Measurements from ENCODE around the gene COG2. TPM values are rescaled to one million over a fixed set of nuclear protein-coding genes. Genes with fewer than 3 reads are reported as not detected.

COG2 gene
- total and polyA plus RNA-seq, 2 of the 13 experiments (the other 11 are each of a cell fraction or from before 2014, with no cell fraction given), result 16.8 to 36.3 TPM

DNA sequence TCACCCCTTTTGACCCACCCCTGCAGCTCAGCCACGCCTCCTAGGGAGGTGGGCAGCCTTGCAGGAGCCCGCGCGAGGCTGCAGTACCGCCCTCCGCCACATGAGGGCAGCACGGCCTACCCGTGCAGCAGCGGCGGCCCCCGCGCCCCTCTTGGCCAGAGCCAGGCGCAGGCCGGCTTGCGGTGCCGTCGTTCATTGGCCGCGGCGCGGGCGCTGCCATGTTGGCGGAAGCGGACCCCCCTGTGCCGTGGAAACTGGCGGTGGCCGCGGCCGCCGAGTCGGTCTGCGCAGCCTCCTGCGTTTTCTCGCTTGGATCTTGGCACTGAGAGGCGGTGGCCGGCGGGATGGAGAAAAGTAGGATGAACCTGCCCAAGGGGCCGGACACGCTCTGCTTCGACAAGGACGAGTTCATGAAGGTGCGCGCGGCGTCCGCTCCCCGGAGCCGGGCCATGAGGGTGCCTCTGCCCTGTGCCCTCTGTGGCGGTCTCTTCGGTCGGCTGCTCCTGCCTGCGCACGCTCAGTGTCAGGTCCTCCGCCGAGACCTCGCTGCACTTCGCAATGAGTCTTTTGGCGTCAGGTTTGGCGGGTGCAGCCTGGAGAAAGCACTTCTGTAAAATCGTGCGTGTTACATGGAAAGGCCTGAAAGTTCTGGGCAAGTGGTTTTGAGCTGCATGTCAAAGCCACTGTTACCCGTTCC, at the start of gene COG2 (continued):
- TF ChIP-seq GLI4 (CRISPR knock-in tag; IDR thresholded peaks at IDR 0.05; ENCODE audit: borderline replicate concordance) (peak; percentile 72; the same call in 1 of the 2 replicates), TOPORS (CRISPR knock-in tag; IDR thresholded peaks at IDR 0.05) (no peak), ZNF337 (CRISPR knock-in tag; IDR thresholded peaks at IDR 0.05; ENCODE audit: borderline replicate concordance, low read depth) (peak; percentile 94; the same call in 1 of the 2 replicates), HMGA1 (CRISPR knock-in tag; conservative IDR thresholded peaks at IDR 0.05) (no peak), ZNF792 (CRISPR knock-in tag; IDR thresholded peaks at IDR 0.05) (peak; percentile 26), ZNF12 (CRISPR knock-in tag; IDR thresholded peaks at IDR 0.05) (no peak), HOXA3 (CRISPR knock-in tag; IDR thresholded peaks at IDR 0.05) (peak; percentile 97), IRF2 (CRISPR knock-in tag; IDR thresholded peaks at IDR 0.05) (peak; percentile 92; the same call in 1 of the 2 replicates), NONO (IDR thresholded peaks at IDR 0.05) (no peak), NONO (CRISPR knock-in tag; conservative IDR thresholded peaks at IDR 0.05) (peak; percentile 99), TERF1 (CRISPR knock-in tag; IDR thresholded peaks at IDR 0.05) (no peak), ZNF800 (CRISPR knock-in tag; IDR thresholded peaks at IDR 0.05) (no peak; the same call in 1 of the 2 replicates), ZNF562 (CRISPR knock-in tag; IDR thresholded peaks at IDR 0.05; ENCODE audit: borderline replicate concordance) (no peak), FOSL1 (CRISPR knock-in tag; IDR thresholded peaks at IDR 0.05; ENCODE audit: borderline replicate concordance) (no peak), ZSCAN25 (CRISPR knock-in tag; IDR thresholded peaks at IDR 0.05) (peak; percentile 98), FOXK1 (CRISPR knock-in tag; IDR thresholded peaks at IDR 0.05; ENCODE audit: borderline replicate concordance, low read depth) (peak; percentile 95), CBX2 (IDR thresholded peaks at IDR 0.05; ENCODE audit: low read depth, low read length) (no peak), CBX2 (CRISPR knock-in tag; IDR thresholded peaks at IDR 0.05; ENCODE audit: low read depth) (peak; percentile 52; the same call in 1 of the 2 replicates), TEAD2 (CRISPR knock-in tag; IDR thresholded peaks at IDR 0.05) (0 out of 2 replicates have a peak, but pooled peaks have one; percentile 65), PTBP1 (IDR thresholded peaks at IDR 0.05; ENCODE audit: low read depth, low read length, poor library complexity, severe bottlenecking) (no peak), ZSCAN31 (CRISPR knock-in tag; IDR thresholded peaks at IDR 0.05; ENCODE audit: low read depth) (peak; percentile 94), ZZZ3 (CRISPR knock-in tag; IDR thresholded peaks at IDR 0.05; ENCODE audit: borderline replicate concordance) (peak; percentile 73), SAFB2 (CRISPR knock-in tag; IDR thresholded peaks at IDR 0.05; ENCODE audit: borderline replicate concordance, low read depth) (no peak; the same call in 1 of the 2 replicates)
- TF ChIP-seq, protein P1, sequence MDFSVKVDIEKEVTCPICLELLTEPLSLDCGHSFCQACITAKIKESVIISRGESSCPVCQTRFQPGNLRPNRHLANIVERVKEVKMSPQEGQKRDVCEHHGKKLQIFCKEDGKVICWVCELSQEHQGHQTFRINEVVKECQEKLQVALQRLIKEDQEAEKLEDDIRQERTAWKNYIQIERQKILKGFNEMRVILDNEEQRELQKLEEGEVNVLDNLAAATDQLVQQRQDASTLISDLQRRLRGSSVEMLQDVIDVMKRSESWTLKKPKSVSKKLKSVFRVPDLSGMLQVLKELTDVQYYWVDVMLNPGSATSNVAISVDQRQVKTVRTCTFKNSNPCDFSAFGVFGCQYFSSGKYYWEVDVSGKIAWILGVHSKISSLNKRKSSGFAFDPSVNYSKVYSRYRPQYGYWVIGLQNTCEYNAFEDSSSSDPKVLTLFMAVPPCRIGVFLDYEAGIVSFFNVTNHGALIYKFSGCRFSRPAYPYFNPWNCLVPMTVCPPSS (IDR thresholded peaks at IDR 0.05), result no peak
- TF ChIP-seq, protein P2, sequence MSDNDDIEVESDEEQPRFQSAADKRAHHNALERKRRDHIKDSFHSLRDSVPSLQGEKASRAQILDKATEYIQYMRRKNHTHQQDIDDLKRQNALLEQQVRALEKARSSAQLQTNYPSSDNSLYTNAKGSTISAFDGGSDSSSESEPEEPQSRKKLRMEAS (IDR thresholded peaks at IDR 0.05), result peak; percentile 87
- TF ChIP-seq, protein P3, sequence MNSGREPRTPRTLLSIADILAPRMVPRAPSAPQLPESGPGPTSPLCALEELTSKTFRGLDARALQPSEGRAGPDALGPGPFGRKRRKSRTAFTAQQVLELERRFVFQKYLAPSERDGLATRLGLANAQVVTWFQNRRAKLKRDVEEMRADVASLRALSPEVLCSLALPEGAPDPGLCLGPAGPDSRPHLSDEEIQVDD (CRISPR knock-in tag; IDR thresholded peaks at IDR 0.05; ENCODE audit: borderline replicate concordance), result no peak; the same call in 1 of the 2 replicates
